GM12892 (cell line): Measurements from ENCODE around the gene ISLR. TPM values are rescaled to one million over a fixed set of nuclear protein-coding genes. Genes with fewer than 3 reads are reported as not detected.

ENCODE experiments used
- DNase-seq: peaks from one replicate; pipeline ENCODE4 v3.0.0; 2011; ENCODE audit not compliant: insufficient read length
- FAIRE-seq: peaks from 2 replicates; lab custom pipeline; 2011; peaks lifted over from hg19 to GRCh38; lab: Jason Lieb, UNC
- POLR2A ChIP-seq: IDR thresholded peaks from 2 replicates; pipeline ENCODE4 v1.6.1; 2011; ENCODE audit warnings: low read depth, low read length, control low read depth
- POLR2AphosphoS5 ChIP-seq: IDR thresholded peaks from 2 replicates; pipeline ENCODE4 v1.6.1; 2011; ENCODE audit warnings: low read depth, low read length, control low read depth
- TAF1 ChIP-seq: IDR thresholded peaks from 2 replicates; pipeline ENCODE4 v1.6.1; 2011; ENCODE audit warnings: low read depth, mild to moderate bottlenecking, control low read depth, low read length, borderline replicate concordance
- polyA plus RNA-seq: library from polyadenylated mRNA; unstranded; fragments of >200 nt; gene quantifications from one replicate; pipeline ENCODE4 v1.2.1, GENCODE V29; 2012; ENCODE audit warnings: missing spikeins, inconsistent platforms; ENCODE audit not compliant: missing spikeins

Gene ISLR
- polyA plus RNA-seq, result 0.57 TPM

- TF ChIP-seq POLR2A (no peak), TAF1 (no peak), POLR2AphosphoS5 (no peak)
- no peak for DNase-seq
- no peak for FAIRE-seq
These were observed at the start of gene ISLR for GRCh38 chr15:74173380-74174218. Gene ISLR, plus strand, starts transcription at chr15:74173710. Its CDS starts 1,149 bp downstream, at chr15:74174859.

- FAIRE-seq (no peak), DNase-seq (no peak)
These were observed 49.3 kb upstream of the ISLR start for GRCh38 chr15:74124196-74124595.

GRCh38 chr15:74124759-74125158 is 48.8 kb upstream of the ISLR start:
- no peak for TF ChIP-seq TAF1
- DNase-seq, result no peak
- FAIRE-seq, result peak; percentile 30

More at GRCh38 chr15:74124196-74124595, 49.3 kb upstream of the ISLR start:
- TF ChIP-seq POLR2A, result no peak
- TF ChIP-seq POLR2AphosphoS5, result no peak
- no peak for TF ChIP-seq TAF1

GRCh38 chr15:74127255-74127953 is 46.1 kb upstream of the ISLR start:
- TF ChIP-seq POLR2AphosphoS5, result no peak
- peak; percentile 78 for DNase-seq
- FAIRE-seq, result peak; percentile 90

GRCh38 chr15:74127954-74128784 is 45.3 kb upstream of the ISLR start:
- TF ChIP-seq POLR2AphosphoS5 (no peak), TAF1 (no peak), POLR2A (no peak)
- FAIRE-seq (peak; percentile 70), DNase-seq (no peak)

- DNase-seq, result no peak
- TF ChIP-seq TAF1, result no peak
- no peak for TF ChIP-seq POLR2AphosphoS5
- no peak for TF ChIP-seq POLR2A
- peak; percentile 61 for FAIRE-seq
These were observed 44.5 kb upstream of the ISLR start for GRCh38 chr15:74128785-74129585.

- no peak for FAIRE-seq
- DNase-seq, result no peak
- TF ChIP-seq POLR2AphosphoS5, result no peak
- TF ChIP-seq POLR2A, result no peak
- no peak for TF ChIP-seq TAF1
These were observed 43.8 kb upstream of the ISLR start for GRCh38 chr15:74129586-74130154.

GRCh38 chr15:74130155-74130848 is 43.2 kb upstream of the ISLR start, which contains the start of gene ISLR2:
Gene ISLR2, plus strand, starts transcription at chr15:74130586. Its CDS starts 2,169 bp downstream, at chr15:74132755.
- no peak for FAIRE-seq
- TF ChIP-seq TAF1 (no peak), POLR2A (no peak), POLR2AphosphoS5 (no peak)
- DNase-seq, result no peak

GRCh38 chr15:74130849-74131627 is 42.5 kb upstream of the ISLR start:
- no peak for DNase-seq
- no peak for FAIRE-seq
- TF ChIP-seq TAF1 (no peak), POLR2A (no peak), POLR2AphosphoS5 (no peak)
